ENCODE measurements around the gene ZNF516. TPM values are rescaled to one million over a fixed set of nuclear protein-coding genes. Genes with fewer than 3 reads are reported as not detected.
A peak's percentile ranks its signal among the peaks of the same experiment; 100 is the strongest.

The ZNF516 gene
- total and polyA plus RNA-seq, 2 experiments from 2014 or later, result 18.2 to 29.2 TPM

GRCh38 chr18:76407681-76408080, 87.4 kb downstream of the ZNF516 start:
- peaks cover 96% of the 10 kb centered on the region for H3K79me2 ChIP-seq
- H3K4me1 ChIP-seq (ENCODE audit: insufficient read depth), result peaks cover 3% of the 10 kb centered on the region
- 94% methylated on average over 11 of the region's 11 CpGs for WGBS (ENCODE audit: low lambda C conversion rate, missing lambda C conversion rate)
- no peaks in the 10 kb centered on the region for H3K9me3 ChIP-seq (ENCODE audit: low read depth)
- no peaks in the 10 kb centered on the region for H3K27me3 ChIP-seq
- TF ChIP-seq, protein P1, sequence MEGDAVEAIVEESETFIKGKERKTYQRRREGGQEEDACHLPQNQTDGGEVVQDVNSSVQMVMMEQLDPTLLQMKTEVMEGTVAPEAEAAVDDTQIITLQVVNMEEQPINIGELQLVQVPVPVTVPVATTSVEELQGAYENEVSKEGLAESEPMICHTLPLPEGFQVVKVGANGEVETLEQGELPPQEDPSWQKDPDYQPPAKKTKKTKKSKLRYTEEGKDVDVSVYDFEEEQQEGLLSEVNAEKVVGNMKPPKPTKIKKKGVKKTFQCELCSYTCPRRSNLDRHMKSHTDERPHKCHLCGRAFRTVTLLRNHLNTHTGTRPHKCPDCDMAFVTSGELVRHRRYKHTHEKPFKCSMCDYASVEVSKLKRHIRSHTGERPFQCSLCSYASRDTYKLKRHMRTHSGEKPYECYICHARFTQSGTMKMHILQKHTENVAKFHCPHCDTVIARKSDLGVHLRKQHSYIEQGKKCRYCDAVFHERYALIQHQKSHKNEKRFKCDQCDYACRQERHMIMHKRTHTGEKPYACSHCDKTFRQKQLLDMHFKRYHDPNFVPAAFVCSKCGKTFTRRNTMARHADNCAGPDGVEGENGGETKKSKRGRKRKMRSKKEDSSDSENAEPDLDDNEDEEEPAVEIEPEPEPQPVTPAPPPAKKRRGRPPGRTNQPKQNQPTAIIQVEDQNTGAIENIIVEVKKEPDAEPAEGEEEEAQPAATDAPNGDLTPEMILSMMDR (IDR thresholded peaks at IDR 0.05; ENCODE audit: poor library complexity), result no peak
- TF ChIP-seq EZH2phosphoT487 (IDR thresholded peaks at IDR 0.05; ENCODE audit: low read depth, severe bottlenecking, unreplicated experiment) (no peak), EZH2 (IDR thresholded peaks at IDR 0.05; ENCODE audit: borderline replicate concordance) (no peak)
- H3K27ac ChIP-seq, result no peak overlapping the region
- H3K9me2 ChIP-seq (replicated peaks; ENCODE audit: insufficient read depth), result no peaks in the 10 kb centered on the region
- H3K4me2 ChIP-seq, result no peak overlapping the region
- no peak overlapping the region for H2AFZ ChIP-seq
- no peak for DNase-seq (ENCODE audit: low spot score)
- no peaks in the 10 kb centered on the region for H3K36me3 ChIP-seq (replicated peaks; ENCODE audit: insufficient read depth, low read depth)
- H3K4me3 ChIP-seq, result no peak overlapping the region
- H4K20me1 ChIP-seq (ENCODE audit: insufficient read depth, poor library complexity, severe bottlenecking), result peaks cover 61% of the 10 kb centered on the region

- Histone ChIP-seq H3K4me3 (no peak overlapping the region), H3K36me3 (replicated peaks; ENCODE audit: insufficient read depth, low read depth) (no peaks in the 10 kb centered on the region), H3K79me2 (peaks cover 96% of the 10 kb centered on the region), H4K20me1 (ENCODE audit: insufficient read depth, poor library complexity, severe bottlenecking) (peaks cover 66% of the 10 kb centered on the region), H3K9me3 (ENCODE audit: low read depth) (no peaks in the 10 kb centered on the region), H3K4me2 (no peak overlapping the region), H3K27ac (no peak overlapping the region), H3K9me2 (replicated peaks; ENCODE audit: insufficient read depth) (no peaks in the 10 kb centered on the region), H3K27me3 (no peaks in the 10 kb centered on the region), H2AFZ (no peak overlapping the region), H3K4me1 (ENCODE audit: insufficient read depth) (peaks cover 3% of the 10 kb centered on the region)
- TF ChIP-seq, protein P1 (IDR thresholded peaks at IDR 0.05; ENCODE audit: poor library complexity), result no peak
- no peak for TF ChIP-seq EZH2phosphoT487 (IDR thresholded peaks at IDR 0.05; ENCODE audit: low read depth, severe bottlenecking, unreplicated experiment)
- 98% methylated on average over 14 of the region's 14 CpGs for WGBS (ENCODE audit: low lambda C conversion rate, missing lambda C conversion rate)
- DNase-seq (ENCODE audit: low spot score), result no peak
Measured at GRCh38 chr18:76406791-76407190, 88.3 kb downstream of the ZNF516 start.

DNA sequence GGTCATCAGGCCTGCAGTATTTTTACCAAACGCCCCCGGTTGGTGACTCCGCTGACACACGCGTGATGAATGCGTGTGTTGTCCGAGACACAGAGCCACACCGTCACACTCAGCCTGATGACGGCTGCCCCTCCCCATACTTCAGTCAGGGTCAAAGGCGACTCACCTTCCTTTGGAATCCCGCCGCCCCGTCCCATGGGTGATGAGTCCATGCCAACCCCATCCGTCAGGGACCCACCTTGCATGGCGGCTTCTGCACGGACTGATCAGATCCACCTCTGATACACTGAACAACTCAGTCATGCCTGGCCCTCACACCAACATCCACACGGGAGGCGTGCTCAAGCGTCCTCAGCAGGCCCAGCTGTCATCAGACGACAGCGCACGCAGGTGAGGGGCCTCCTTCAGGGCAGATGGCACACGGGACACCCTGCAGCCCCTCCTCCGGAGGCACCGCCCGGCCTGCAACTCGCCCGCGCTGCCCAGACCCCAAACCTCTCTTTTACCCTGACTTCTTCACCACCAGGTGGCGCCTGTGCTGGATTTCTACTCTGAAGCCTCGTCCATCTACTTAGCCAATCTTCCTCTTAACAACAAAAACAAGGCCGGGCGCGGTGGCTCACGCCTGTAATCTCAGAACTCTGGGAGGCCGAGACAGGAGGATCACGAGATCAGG, 89.2 kb downstream of the ZNF516 start:
- Histone ChIP-seq H3K27me3 (no peaks in the 10 kb centered on the region), H3K36me3 (replicated peaks; ENCODE audit: insufficient read depth, low read depth) (no peaks in the 10 kb centered on the region), H3K9me3 (ENCODE audit: low read depth) (no peaks in the 10 kb centered on the region), H3K4me3 (no peak overlapping the region), H4K20me1 (ENCODE audit: insufficient read depth, poor library complexity, severe bottlenecking) (peaks cover 69% of the 10 kb centered on the region), H3K27ac (no peak overlapping the region), H3K9me2 (replicated peaks; ENCODE audit: insufficient read depth) (no peaks in the 10 kb centered on the region), H3K4me1 (ENCODE audit: insufficient read depth) (no peaks in the 10 kb centered on the region), H3K4me2 (no peak overlapping the region), H3K79me2 (peaks cover 94% of the 10 kb centered on the region), H2AFZ (no peak overlapping the region)
- 88% methylated on average over 37 of the region's 37 CpGs for WGBS (ENCODE audit: low lambda C conversion rate, missing lambda C conversion rate)
- no peak for TF ChIP-seq EZH2 (IDR thresholded peaks at IDR 0.05; ENCODE audit: borderline replicate concordance)
- TF ChIP-seq, protein P1 (IDR thresholded peaks at IDR 0.05; ENCODE audit: poor library complexity), result peak; percentile 47
- peak; percentile 54 for DNase-seq (ENCODE audit: low spot score)

All from hepatocyte (in vitro differentiated cells).